ENCODE results near the gene TOP3A.

DNA sequence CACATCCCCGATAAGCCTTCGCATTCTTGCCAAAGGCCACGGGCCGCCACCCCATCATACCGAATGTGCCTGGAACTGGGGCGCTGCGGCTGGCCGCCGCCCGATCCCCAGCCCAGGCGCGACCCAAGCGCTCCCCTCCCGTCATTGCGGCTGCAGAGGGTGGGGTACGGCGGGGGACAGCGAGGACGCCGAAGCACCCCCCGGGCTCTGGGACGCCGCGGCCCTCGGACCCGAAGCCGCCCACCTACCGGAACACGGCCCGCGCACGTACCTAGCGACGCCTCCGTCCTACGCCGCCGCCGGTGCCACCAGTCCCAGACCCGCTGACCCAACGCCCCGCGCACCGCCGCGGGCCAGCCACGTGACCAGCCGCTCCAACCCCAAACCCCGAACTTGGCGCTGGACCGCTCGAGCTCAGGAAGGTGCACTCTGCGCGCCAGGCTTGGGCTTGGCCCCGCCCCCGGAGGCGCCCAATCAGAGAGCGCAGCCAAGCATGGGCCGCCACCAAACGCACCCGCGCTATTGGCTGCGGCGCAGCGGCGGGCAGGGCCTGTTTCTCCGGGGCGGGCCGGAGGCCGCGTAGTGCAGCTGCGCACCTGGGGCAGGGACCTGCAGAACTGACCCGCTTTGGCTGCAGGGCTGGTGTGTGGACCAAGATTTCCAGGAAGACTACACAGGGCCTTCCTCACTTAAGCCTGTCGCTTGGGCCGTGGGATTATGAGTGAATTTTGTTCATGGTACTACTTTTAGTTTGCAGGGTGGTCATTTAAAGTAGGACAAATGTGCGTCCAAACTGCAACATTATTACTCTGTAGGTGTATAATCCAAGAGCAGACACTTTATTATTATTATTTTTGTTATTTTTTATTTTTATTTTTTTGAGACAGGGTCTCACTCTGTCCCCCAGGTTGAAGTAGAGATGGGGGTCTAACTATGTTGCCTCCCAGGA, 48.6 kb upstream of the TOP3A start, which contains the start of gene SHMT1:
- TF ChIP-seq, protein P1, sequence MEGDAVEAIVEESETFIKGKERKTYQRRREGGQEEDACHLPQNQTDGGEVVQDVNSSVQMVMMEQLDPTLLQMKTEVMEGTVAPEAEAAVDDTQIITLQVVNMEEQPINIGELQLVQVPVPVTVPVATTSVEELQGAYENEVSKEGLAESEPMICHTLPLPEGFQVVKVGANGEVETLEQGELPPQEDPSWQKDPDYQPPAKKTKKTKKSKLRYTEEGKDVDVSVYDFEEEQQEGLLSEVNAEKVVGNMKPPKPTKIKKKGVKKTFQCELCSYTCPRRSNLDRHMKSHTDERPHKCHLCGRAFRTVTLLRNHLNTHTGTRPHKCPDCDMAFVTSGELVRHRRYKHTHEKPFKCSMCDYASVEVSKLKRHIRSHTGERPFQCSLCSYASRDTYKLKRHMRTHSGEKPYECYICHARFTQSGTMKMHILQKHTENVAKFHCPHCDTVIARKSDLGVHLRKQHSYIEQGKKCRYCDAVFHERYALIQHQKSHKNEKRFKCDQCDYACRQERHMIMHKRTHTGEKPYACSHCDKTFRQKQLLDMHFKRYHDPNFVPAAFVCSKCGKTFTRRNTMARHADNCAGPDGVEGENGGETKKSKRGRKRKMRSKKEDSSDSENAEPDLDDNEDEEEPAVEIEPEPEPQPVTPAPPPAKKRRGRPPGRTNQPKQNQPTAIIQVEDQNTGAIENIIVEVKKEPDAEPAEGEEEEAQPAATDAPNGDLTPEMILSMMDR (IDR thresholded peaks at IDR 0.05): no peak
- TF ChIP-seq POLR2A (IDR thresholded peaks at IDR 0.05): peak; percentile 73 to 81
